HL-60 (cell line): Measurements from ENCODE around the gene AP2M1.
"Not testable (repeated sequence)": the region's sequence is repeated elsewhere in the genome, so short reads cannot be mapped to it uniquely, and the experiment has no call there.

ENCODE experiments used
- GABPA ChIP-seq: IDR thresholded peaks from 2 replicates; pipeline ENCODE4 v1.6.1; 2012; ENCODE audit warnings: low read depth
- TF ChIP-seq, protein P1 (sequence below): IDR thresholded peaks from one replicate; pipeline ENCODE4 v1.5.1; 2011; ENCODE audit warnings: low read length, control low read depth, inconsistent platforms; ENCODE audit not compliant: insufficient read depth

DNA sequence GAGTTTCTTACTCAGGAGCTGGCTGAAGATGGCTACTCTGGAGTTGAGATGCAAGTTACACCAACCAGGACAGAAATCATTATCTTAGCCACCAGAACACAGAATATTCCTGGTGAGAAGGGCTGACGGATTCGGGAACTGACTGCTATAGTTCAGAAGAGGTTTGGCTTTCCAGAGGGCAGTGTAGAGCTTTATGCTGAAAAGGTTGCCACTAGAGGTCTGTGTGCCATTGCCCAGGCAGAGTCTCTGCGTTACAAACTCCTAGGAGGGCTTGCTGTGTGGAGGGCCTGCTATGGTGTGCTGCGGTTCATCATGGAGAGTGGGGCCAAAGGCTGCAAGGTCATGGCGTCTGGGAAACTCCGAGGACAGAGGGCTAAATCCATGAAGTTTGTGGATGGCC, 24.9 kb upstream of the AP2M1 start:
- TF ChIP-seq, protein P1, sequence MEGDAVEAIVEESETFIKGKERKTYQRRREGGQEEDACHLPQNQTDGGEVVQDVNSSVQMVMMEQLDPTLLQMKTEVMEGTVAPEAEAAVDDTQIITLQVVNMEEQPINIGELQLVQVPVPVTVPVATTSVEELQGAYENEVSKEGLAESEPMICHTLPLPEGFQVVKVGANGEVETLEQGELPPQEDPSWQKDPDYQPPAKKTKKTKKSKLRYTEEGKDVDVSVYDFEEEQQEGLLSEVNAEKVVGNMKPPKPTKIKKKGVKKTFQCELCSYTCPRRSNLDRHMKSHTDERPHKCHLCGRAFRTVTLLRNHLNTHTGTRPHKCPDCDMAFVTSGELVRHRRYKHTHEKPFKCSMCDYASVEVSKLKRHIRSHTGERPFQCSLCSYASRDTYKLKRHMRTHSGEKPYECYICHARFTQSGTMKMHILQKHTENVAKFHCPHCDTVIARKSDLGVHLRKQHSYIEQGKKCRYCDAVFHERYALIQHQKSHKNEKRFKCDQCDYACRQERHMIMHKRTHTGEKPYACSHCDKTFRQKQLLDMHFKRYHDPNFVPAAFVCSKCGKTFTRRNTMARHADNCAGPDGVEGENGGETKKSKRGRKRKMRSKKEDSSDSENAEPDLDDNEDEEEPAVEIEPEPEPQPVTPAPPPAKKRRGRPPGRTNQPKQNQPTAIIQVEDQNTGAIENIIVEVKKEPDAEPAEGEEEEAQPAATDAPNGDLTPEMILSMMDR, result not testable (repeated sequence)
- not testable (repeated sequence) for TF ChIP-seq GABPA
